Measurements from ENCODE around the gene IRF6.
A peak's percentile ranks its signal among the peaks of the same experiment; 100 is the strongest.

Gene IRF6

GRCh38 chr1:209837671-209838070 lies 31.7 kb upstream of the IRF6 start:
- TF ChIP-seq CTCF (conservative IDR thresholded peaks at IDR 0.05; ENCODE audit: control insufficient read depth, insufficient read depth, low read depth, low read length) = no peak
- no peak overlapping the region for H3K4me3 ChIP-seq (ENCODE audit: control insufficient read depth, low read depth, low read length)
- DNase-seq (ENCODE audit: low read depth) = no peak

- DNase-seq (ENCODE audit: low read depth) = peak; percentile 79
- H3K4me3 ChIP-seq (ENCODE audit: control insufficient read depth, low read depth, low read length) = no peak overlapping the region
- no peak for TF ChIP-seq CTCF (conservative IDR thresholded peaks at IDR 0.05; ENCODE audit: control insufficient read depth, insufficient read depth, low read depth, low read length)
Measured at GRCh38 chr1:209835782-209836298, 29.9 kb upstream of the IRF6 start.

- no peak for TF ChIP-seq CTCF (conservative IDR thresholded peaks at IDR 0.05; ENCODE audit: control insufficient read depth, insufficient read depth, low read depth, low read length)
- peak; percentile 76 for DNase-seq (ENCODE audit: low read depth)
- no peak overlapping the region for H3K4me3 ChIP-seq (ENCODE audit: control insufficient read depth, low read depth, low read length)
Measured at GRCh38 chr1:209831615-209832014, 25.7 kb upstream of the IRF6 start.

- no peak for TF ChIP-seq CTCF (conservative IDR thresholded peaks at IDR 0.05; ENCODE audit: control insufficient read depth, insufficient read depth, low read depth, low read length)
- no peak for DNase-seq (ENCODE audit: low read depth)
- H3K4me3 ChIP-seq (ENCODE audit: control insufficient read depth, low read depth, low read length) = no peak overlapping the region
Measured at GRCh38 chr1:209830722-209831121, 24.8 kb upstream of the IRF6 start.

GRCh38 chr1:209829716-209830115 lies 23.8 kb upstream of the IRF6 start:
- peak; percentile 48 for DNase-seq (ENCODE audit: low read depth)
- no peak for TF ChIP-seq CTCF (conservative IDR thresholded peaks at IDR 0.05; ENCODE audit: control insufficient read depth, insufficient read depth, low read depth, low read length)
- no peak overlapping the region for H3K4me3 ChIP-seq (ENCODE audit: control insufficient read depth, low read depth, low read length)

- DNase-seq (ENCODE audit: low read depth) = peak; percentile 98
- peak within 1 kb of the TSS; percentile 76 for H3K4me3 ChIP-seq (ENCODE audit: control insufficient read depth, low read depth, low read length)
- peak; percentile 67 for TF ChIP-seq CTCF (conservative IDR thresholded peaks at IDR 0.05; ENCODE audit: control insufficient read depth, insufficient read depth, low read depth, low read length)
Measured at GRCh38 chr1:209827384-209828262, 21.7 kb upstream of the IRF6 start, which contains the start of gene UTP25. TSS of gene UTP25 (plus strand) at chr1:209827972. CDS start at chr1:209828064, 92 bp downstream.
